Kidney glomerular epithelial cell (primary cell): ENCODE measurements around the gene METAP2.
"Not testable (repeated sequence)": the region's sequence is repeated elsewhere in the genome, so short reads cannot be mapped to it uniquely, and the experiment has no call there.

ENCODE experiments used
- DNase-seq: peaks from one replicate; lab custom pipeline; 2025; lab: John Stamatoyannopoulos, UW

METAP2 gene

GRCh38 chr12:95462551-95462950, 11.4 kb upstream of the METAP2 start:
- DNase-seq, result no peak

DNA sequence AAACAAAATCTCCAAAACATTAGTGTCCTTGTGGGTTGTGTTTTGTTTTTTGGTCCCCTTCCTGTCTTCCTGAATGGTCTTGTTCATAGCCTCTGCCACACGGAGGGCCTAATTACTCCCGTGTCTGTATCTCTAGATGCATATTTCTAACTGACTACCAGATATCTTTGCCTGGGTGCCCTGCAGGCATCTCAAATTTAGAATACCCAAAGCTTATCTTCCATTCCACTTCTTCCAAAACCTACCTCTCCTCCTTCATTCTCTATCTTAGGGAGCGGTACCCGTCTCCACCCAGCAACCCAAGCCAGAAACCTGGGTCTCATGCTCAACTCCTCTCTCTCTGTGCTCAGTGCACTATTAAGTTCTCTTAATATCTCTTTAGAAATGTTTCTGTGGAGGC, 10.9 kb upstream of the METAP2 start:
- DNase-seq, result no peak

- DNase-seq, result not testable (repeated sequence)
These were observed 10.2 kb upstream of the METAP2 start for GRCh38 chr12:95463776-95464175.

- no peak for DNase-seq
These were observed 8.7 kb upstream of the METAP2 start for GRCh38 chr12:95465275-95465674.

DNA sequence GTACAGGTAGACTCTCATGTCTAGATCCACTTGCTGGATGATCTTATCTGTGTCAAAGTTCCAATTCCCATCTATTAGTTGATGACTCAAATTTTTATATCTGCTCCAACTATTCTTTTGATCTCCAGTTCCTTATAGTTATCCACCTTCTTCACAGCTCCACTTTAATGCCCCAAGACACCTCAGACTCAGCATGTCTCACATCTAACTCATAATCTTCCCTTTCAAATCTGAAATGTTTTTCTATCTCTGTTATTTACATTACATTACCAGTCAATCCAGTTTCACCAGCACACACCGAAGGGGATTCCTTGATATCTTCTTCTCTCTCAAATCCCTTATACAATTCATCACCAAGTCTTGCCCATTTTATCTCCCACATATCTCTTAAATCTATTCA, 3.7 kb upstream of the METAP2 start:
- no peak for DNase-seq

DNA sequence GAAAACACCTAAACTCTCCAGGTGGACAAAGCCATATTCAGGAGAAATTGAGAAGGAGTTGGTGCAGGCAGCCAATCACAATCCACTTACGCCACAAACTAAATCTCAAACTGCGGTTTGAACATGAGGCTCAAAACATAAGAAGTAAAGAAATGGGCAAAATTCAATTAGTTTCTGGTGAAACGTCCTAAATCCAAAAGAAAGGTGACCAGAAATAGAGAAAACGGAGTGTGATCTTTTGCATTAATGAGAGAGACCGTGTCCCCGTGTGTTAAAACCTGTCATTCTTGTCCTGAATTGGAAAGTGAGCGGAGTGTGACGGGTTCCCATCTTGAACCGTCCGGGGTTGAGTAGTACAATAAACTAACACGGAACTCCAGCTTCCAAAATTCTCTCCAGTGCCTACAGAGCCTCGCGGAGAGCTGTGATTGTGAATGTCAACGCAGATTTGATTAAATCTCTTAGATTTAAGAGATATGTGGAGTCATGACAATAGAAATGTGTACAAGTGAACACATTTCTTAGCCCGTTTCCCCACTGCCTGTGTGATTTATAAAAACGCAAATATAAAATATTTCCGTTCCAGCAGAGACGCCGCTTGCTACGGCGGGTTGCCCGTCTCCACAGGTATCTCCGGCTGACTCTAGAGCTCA, 595 bp upstream of the METAP2 start:
- peak; percentile 76 for DNase-seq

- no peak for DNase-seq
These were observed 657 bp downstream of the METAP2 start for GRCh38 chr12:95474660-95474958.

DNA sequence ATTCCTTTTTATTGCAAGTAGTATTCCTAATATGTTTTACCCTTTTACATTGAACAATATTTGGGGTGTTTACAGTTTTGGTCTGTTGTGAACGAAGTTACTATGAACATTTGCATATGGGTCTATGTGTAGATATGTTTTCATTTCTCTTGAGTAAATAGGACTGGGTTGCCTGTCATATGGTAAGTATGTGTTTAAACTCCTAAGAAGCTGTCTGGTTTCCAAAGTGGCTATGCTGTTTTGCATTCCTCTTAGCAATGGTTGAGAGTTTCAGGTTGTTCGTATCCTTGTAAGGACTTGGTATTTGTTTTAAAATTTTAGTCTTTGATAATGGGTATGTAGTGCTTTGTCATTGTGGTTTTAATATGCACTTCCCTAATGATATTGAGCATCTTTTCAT, 6.3 kb downstream of the METAP2 start:
- no peak for DNase-seq

DNA sequence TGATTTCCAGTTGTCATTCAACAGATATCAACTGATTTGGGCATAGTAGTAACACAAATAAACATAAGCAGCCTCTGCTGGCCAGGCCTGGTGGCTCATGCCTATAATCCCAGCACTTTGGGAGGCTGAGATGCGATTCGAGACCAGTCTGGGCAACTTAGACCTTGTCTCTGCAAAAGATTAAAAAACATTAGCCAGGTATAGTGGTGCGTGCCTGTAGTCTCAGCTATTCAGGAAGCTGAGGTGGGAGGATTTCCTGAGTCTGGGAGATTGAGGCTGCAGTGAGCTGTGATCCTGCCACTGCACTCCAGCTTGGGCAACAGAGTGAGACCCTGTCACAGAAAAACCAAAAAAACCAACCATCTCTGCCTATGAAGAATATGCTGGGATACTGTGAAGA, 7.1 kb downstream of the METAP2 start:
- DNase-seq, result no peak

DNA sequence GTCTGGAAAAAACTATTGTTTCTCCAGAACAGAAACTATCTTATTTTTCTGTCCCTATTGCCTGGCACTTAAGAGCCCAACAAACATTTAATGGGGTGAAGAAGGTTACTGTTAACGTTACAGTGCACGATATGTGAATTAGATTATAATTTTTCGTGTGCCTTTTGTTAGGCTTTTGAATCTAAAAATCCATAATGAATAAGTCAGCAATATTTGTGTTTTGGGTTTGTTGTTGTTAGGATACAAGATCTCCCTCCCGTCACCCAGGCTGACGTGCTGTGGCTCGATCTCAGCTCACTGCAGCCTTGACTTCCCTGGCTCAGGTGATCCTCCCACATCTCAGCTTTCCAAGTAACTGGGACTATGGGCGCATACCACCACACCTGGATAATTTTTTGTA, 7.9 kb downstream of the METAP2 start:
- no peak for DNase-seq

GRCh38 chr12:95482564-95482963, 8.6 kb downstream of the METAP2 start:
- DNase-seq, result not testable (repeated sequence)

DNA sequence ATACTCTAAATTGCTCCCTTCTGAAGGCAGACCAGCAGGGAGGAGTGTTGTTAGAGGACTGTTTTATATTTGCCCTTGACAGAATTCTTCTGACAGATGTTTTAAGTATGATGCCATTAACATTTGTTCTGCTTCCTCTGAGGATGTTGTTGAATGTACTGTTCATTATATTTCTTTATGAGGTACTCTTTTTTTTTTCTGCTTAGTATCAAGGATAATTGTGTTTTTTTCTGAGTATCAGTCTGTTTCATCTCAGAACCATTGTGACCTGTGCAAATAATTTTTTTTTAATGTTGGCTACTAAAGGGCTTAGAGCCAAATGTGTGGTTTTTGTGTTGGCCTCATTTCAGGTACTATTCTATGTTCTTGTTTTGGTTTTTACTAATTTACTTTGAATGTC, 10.6 kb downstream of the METAP2 start:
- DNase-seq, result no peak

- no peak for DNase-seq
These were observed 13.1 kb downstream of the METAP2 start for GRCh38 chr12:95487024-95487423.

- DNase-seq, result no peak
These were observed 18.5 kb downstream of the METAP2 start for GRCh38 chr12:95492462-95492861.

GRCh38 chr12:95494888-95495287, 20.9 kb downstream of the METAP2 start:
- no peak for DNase-seq

- no peak for DNase-seq
These were observed 21.5 kb downstream of the METAP2 start for GRCh38 chr12:95495433-95495832.

- DNase-seq, result no peak
These were observed 23.1 kb downstream of the METAP2 start for GRCh38 chr12:95497031-95497430.

DNA sequence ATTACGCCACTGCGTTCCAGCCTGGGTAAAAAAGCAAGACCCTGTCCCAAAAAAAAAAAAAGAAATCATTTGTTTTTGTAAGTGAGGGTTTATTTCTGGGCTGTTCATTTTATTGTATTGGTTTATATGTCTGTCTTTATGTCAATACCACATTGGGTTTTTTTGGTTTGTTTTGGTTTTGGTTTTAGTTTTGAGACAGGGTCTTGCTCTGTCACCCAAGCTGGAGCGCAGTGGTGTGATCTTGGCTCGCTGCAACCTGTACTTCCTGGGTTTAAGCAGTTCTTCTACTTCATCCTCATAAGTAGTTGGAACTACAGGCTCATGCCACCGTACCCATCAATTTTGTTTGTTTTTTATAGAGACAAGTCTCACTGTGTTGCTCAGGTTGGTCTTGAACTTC, 25.0 kb downstream of the METAP2 start:
- no peak for DNase-seq

GRCh38 chr12:95499772-95500171, 25.8 kb downstream of the METAP2 start:
- no peak for DNase-seq

GRCh38 chr12:95504140-95504539, 30.2 kb downstream of the METAP2 start:
- no peak for DNase-seq

- DNase-seq, result no peak
These were observed 31.1 kb downstream of the METAP2 start for GRCh38 chr12:95505039-95505438.

DNA sequence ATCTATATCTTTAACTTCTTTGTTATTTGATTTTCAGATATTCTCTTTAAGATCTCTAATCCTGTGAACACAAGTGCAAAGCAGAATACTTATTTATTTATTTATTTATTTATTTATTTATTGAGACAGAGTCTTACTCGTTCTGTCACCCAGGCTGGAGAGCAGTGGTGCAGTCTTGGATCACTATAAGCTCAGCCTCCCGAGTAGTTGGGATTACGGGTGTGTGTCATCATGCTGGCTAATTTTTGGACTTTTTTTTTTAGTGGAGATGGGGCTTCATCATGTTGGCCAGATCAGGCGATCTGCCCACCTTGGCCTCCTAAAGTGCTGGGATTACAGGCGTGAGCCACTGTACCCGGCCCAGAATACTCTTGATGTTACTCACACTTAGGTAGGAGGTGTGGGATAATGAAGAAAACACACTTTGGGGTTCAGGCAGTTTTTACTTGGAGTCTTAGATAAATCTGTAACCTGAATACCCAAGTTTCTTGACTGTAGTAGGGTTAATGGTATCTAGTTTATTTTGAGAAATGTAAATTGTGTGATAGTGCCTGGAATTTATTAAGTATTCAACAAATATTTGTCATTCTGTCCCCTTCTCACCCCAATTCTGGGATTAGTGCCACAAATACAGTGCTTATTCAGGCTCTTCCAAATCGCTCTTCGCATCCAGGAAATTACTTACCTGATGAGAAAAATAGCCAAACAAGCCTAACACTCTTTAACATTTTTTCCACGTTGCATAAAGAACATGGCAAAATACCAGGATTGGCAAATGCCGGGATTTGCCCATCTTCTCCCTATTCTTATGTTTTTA, 33.0 kb downstream of the METAP2 start:
- no peak for DNase-seq

DNA sequence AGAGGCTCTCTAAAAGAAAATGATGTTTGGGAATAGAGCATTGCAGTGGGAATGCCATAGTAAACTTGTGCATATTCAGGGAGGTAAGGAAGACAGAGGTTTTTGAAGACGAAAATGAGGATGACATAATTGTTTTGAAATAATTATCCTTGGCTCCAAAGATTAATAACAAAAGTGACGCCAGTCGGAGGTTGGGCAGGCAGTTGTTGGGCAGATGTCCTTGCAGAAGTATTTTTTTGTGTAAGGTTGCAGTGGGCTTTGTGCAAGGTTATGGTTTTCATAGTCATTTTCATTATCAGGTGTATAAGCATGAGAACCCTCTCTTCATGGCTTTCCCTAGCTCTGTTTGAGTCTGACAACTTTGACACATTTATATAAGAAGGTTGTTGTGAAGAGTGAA, 35.3 kb downstream of the METAP2 start:
- no peak for DNase-seq

- DNase-seq, result no peak
These were observed 38.0 kb downstream of the METAP2 start for GRCh38 chr12:95511977-95512376.
